GM23248 (cell line): ENCODE data around the gene SLC2A6.

Experiments
- EZH2 ChIP-seq: fragments of 200-600 bp; sonication (generic); IDR thresholded peaks from 2 replicates; pipeline ENCODE4 v1.6.1; 2018; ENCODE audit warnings: antibody characterized with exemption, mild to moderate bottlenecking; ENCODE audit not compliant: insufficient read depth, poor library complexity, severe bottlenecking
- EZH2phosphoT487 ChIP-seq: fragments of 200-600 bp; sonication (generic); IDR thresholded peaks from 2 replicates; pipeline ENCODE4 v1.6.1; 2018; ENCODE audit warnings: antibody characterized with exemption, moderate library complexity, mild to moderate bottlenecking, low read depth; ENCODE audit not compliant: insufficient read depth

DNA sequence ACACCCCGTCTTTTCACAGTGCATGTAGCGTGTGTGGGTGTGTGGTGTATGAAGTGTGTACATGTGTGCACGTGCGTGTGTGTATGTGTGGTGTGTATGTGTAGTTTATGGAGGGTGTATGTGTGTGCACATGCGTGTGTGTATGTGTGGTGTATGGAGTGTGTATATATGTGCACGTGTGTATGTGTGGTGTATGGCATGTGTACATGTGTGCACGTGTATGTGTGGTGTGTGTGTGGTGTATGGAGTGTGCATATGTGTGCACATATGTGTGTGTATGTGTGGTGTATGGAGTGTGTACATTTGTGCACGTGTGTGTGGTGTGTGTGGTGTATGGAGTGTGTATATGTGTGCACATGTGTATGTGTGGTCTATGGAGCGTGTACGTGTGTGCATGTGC lies 32.7 kb upstream of the SLC2A6 start:
- TF ChIP-seq EZH2phosphoT487 (no peak), EZH2 (no peak)
